MM.1S (cell line): ENCODE measurements around the gene PDE10A.

Experiments used
- DNase-seq: peaks from one replicate; pipeline ENCODE4 v3.0.0-alpha.2; 2015
- H2AFZ ChIP-seq: fragments of 300-600 bp; sonication (generic); 2 replicates; pipeline ENCODE4 v1.6.0; 2016; ENCODE audit warnings: antibody characterized with exemption, low read length
- H3F3A ChIP-seq: fragments of 300-600 bp; sonication (generic); 2 replicates; pipeline ENCODE4 v1.6.1; 2016; ENCODE audit warnings: mild to moderate bottlenecking, antibody characterized with exemption, low read length, moderate library complexity, mixed read lengths; ENCODE audit not compliant: insufficient read depth
- H3K27ac ChIP-seq: fragments of 300-600 bp; sonication (generic); 2 replicates; pipeline ENCODE4 v1.5.1; 2016; ENCODE audit warnings: mild to moderate bottlenecking, low read length
- H3K27me3 ChIP-seq: fragments of 300-600 bp; sonication (generic); replicated peaks from 2 replicates; pipeline ENCODE4 v1.6.0; 2016; ENCODE audit warnings: low read length; ENCODE audit not compliant: insufficient read depth
- H3K36me3 ChIP-seq: fragments of 300-600 bp; sonication (generic); replicated peaks from 2 replicates; pipeline ENCODE4 v1.6.1; 2016; ENCODE audit warnings: mild to moderate bottlenecking, low read length, mixed read lengths; ENCODE audit not compliant: insufficient read depth
- H3K4me1 ChIP-seq: fragments of 300-600 bp; sonication (generic); 2 replicates; pipeline ENCODE4 v1.6.1; 2016; ENCODE audit warnings: low read length, mixed read lengths
- H3K4me2 ChIP-seq: fragments of 300-600 bp; sonication (generic); 2 replicates; pipeline ENCODE4 v1.6.0; 2016; ENCODE audit warnings: low read depth, low read length
- H3K4me3 ChIP-seq: fragments of 300-600 bp; sonication (generic); 2 replicates; pipeline ENCODE4 v1.5.1; 2016; ENCODE audit warnings: low read length, mixed read lengths
- H3K79me2 ChIP-seq: fragments of 300-600 bp; sonication (generic); 2 replicates; pipeline ENCODE4 v1.6.1; 2016; ENCODE audit warnings: mixed run types, low read length, mixed read lengths
- H3K9ac ChIP-seq: fragments of 300-600 bp; sonication (generic); 2 replicates; pipeline ENCODE4 v1.6.1; 2016; ENCODE audit warnings: low read length, mixed read lengths
- H3K9me2 ChIP-seq: fragments of 300-600 bp; sonication (generic); replicated peaks from 2 replicates; pipeline ENCODE4 v1.6.1; 2016; ENCODE audit warnings: mild to moderate bottlenecking, low read length, mixed read lengths; ENCODE audit not compliant: insufficient read depth
- H3K9me3 ChIP-seq: fragments of 300-600 bp; sonication (generic); replicated peaks from 2 replicates; pipeline ENCODE4 v1.6.1; 2016; ENCODE audit warnings: mild to moderate bottlenecking, low read length, mixed read lengths; ENCODE audit not compliant: insufficient read depth
- H4K20me1 ChIP-seq: fragments of 300-600 bp; sonication (generic); 2 replicates; pipeline ENCODE4 v1.6.1; 2016; ENCODE audit warnings: mild to moderate bottlenecking, low read length, moderate library complexity, mixed read lengths; ENCODE audit not compliant: insufficient read depth
- EZH2 ChIP-seq: fragments of 300-600 bp; sonication (generic); optimal IDR thresholded peaks from 2 replicates; pipeline ENCODE3; 2017; ENCODE audit warnings: low read depth, mild to moderate bottlenecking, antibody characterized with exemption, low read length, mixed read lengths
- EZH2phosphoT487 ChIP-seq: fragments of 300-600 bp; sonication (generic); IDR thresholded peaks from 2 replicates; pipeline ENCODE4 v1.6.1; 2018; ENCODE audit warnings: antibody characterized with exemption, low read length
- TF ChIP-seq, protein P1 (sequence below): fragments of 300-600 bp; sonication (generic); IDR thresholded peaks from 2 replicates; pipeline ENCODE4 v1.5.1; 2016; ENCODE audit warnings: antibody characterized with exemption, low read length, mixed read lengths

Gene PDE10A

DNA sequence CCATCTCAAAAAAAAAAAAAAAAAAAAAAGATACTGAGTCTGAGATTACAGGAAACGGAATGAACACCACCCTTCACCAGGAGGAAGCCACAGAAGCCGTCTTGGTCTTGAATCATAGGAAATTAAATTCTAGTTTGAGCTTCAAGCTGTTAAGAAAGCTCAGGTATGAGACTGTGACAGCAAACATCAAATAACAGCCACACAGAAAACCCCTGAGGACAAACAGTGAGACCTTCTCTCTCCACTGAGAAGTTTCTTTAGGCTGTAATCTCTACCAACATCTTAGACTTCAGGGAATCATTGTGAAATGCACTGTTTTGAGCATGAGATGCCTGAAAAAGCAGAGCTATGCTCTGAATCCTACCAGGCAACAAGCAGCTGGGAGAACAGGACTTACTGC lies 30.8 kb downstream of the PDE10A start:
- Histone ChIP-seq H3K9me3 (no peaks in the 10 kb centered on the region), H3F3A (no peaks in the 10 kb centered on the region), H3K36me3 (no peaks in the 10 kb centered on the region), H2AFZ (no peak overlapping the region), H3K79me2 (no peaks in the 10 kb centered on the region), H3K9me2 (no peaks in the 10 kb centered on the region), H4K20me1 (no peaks in the 10 kb centered on the region), H3K27me3 (no peaks in the 10 kb centered on the region), H3K9ac (no peak overlapping the region), H3K4me2 (no peak overlapping the region), H3K4me1 (no peaks in the 10 kb centered on the region), H3K4me3 (no peak overlapping the region), H3K27ac (no peak overlapping the region)
- TF ChIP-seq, protein P1, sequence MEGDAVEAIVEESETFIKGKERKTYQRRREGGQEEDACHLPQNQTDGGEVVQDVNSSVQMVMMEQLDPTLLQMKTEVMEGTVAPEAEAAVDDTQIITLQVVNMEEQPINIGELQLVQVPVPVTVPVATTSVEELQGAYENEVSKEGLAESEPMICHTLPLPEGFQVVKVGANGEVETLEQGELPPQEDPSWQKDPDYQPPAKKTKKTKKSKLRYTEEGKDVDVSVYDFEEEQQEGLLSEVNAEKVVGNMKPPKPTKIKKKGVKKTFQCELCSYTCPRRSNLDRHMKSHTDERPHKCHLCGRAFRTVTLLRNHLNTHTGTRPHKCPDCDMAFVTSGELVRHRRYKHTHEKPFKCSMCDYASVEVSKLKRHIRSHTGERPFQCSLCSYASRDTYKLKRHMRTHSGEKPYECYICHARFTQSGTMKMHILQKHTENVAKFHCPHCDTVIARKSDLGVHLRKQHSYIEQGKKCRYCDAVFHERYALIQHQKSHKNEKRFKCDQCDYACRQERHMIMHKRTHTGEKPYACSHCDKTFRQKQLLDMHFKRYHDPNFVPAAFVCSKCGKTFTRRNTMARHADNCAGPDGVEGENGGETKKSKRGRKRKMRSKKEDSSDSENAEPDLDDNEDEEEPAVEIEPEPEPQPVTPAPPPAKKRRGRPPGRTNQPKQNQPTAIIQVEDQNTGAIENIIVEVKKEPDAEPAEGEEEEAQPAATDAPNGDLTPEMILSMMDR = no peak
- TF ChIP-seq EZH2 (no peak), EZH2phosphoT487 (no peak)
- DNase-seq = no peak

DNA sequence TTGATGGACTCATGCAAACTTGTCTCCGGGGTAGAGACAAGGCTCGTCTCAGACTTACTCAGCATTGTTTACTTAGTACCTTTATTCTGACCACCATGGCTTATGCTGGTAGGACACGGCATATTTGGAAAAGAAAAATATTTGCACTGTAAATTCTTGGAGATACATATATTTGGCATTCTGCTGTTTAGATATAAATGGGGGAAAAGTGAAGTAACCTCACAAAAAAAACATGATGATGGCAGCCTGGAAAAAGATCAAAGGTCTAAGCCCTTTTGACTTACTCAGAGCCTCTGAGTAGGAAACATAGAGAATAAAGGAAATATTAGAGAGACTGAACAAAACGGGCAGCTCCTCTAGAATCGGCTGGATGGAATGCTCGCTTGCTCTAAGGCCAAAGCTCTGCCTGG lies 32.5 kb downstream of the PDE10A start:
- no peak overlapping the region for H3K27ac ChIP-seq
- H3K4me3 ChIP-seq = no peak overlapping the region
- no peaks in the 10 kb centered on the region for H3K36me3 ChIP-seq
- H2AFZ ChIP-seq = no peak overlapping the region
- H3K9me2 ChIP-seq = no peaks in the 10 kb centered on the region
- TF ChIP-seq EZH2phosphoT487 = no peak
- TF ChIP-seq, protein P1 = no peak
- no peak for TF ChIP-seq EZH2
- no peak for DNase-seq
- no peaks in the 10 kb centered on the region for H3K9me3 ChIP-seq
- H3K9ac ChIP-seq = no peak overlapping the region
- H3F3A ChIP-seq = no peaks in the 10 kb centered on the region
- no peaks in the 10 kb centered on the region for H3K4me1 ChIP-seq
- H4K20me1 ChIP-seq = no peaks in the 10 kb centered on the region
- no peaks in the 10 kb centered on the region for H3K27me3 ChIP-seq
- no peaks in the 10 kb centered on the region for H3K79me2 ChIP-seq
- H3K4me2 ChIP-seq = no peak overlapping the region

DNA sequence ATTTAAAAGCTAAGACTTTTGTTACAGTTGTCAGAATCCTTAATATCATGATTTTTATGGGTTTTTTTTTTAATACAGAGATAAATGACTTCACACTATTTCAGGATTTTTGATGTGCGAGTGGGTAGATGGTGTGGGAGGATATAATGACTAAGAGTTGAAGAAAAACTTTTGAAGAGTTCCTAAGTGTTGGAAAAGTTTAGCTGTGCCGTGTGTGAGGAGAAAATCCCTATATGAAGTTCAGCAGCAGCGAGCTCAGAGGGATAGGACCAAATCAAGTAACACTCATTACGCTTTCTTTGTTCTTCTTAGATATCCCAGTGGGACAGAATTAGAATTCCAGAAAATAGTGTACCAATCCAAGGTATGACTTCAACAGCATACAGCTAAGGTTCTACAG lies 34.1 kb downstream of the PDE10A start:
- Histone ChIP-seq H3K9ac (no peak overlapping the region), H3K9me3 (no peaks in the 10 kb centered on the region), H3K79me2 (no peaks in the 10 kb centered on the region), H3F3A (no peaks in the 10 kb centered on the region), H3K36me3 (no peaks in the 10 kb centered on the region), H3K9me2 (no peaks in the 10 kb centered on the region), H3K4me1 (no peaks in the 10 kb centered on the region), H3K27ac (no peak overlapping the region), H3K4me3 (no peak overlapping the region), H4K20me1 (no peaks in the 10 kb centered on the region), H2AFZ (no peak overlapping the region), H3K4me2 (no peak overlapping the region), H3K27me3 (no peaks in the 10 kb centered on the region)
- TF ChIP-seq EZH2 = no peak
- TF ChIP-seq EZH2phosphoT487 = no peak
- TF ChIP-seq, protein P1 = no peak
- DNase-seq = no peak

DNA sequence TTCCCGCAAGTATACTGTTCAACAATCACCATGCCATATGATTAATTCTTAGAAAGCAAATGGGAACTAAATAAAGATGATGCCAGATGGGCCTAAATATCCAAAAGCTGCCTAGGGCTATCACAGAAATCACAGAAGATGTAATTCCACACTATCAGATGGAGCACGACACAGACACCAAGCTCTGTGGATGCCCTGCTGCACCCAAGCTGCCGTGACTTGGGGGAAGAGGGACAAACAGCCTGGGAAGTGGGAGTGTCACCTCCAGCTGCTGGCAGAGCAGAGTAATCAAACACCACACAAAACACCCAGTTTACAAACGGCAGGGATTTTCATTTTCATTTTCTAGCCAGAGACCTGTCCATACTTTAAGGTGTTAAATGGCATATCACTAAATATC lies 35.7 kb downstream of the PDE10A start:
- no peaks in the 10 kb centered on the region for H3K9me3 ChIP-seq
- TF ChIP-seq, protein P1 = no peak
- TF ChIP-seq EZH2 = no peak
- TF ChIP-seq EZH2phosphoT487 = no peak
- no peaks in the 10 kb centered on the region for H3F3A ChIP-seq
- no peak overlapping the region for H3K27ac ChIP-seq
- no peaks in the 10 kb centered on the region for H3K4me1 ChIP-seq
- H4K20me1 ChIP-seq = no peaks in the 10 kb centered on the region
- H3K36me3 ChIP-seq = no peaks in the 10 kb centered on the region
- no peak overlapping the region for H3K9ac ChIP-seq
- no peaks in the 10 kb centered on the region for H3K9me2 ChIP-seq
- no peak for DNase-seq
- no peaks in the 10 kb centered on the region for H3K27me3 ChIP-seq
- H2AFZ ChIP-seq = no peak overlapping the region
- H3K4me3 ChIP-seq = no peak overlapping the region
- no peaks in the 10 kb centered on the region for H3K79me2 ChIP-seq
- H3K4me2 ChIP-seq = no peak overlapping the region
